ENCODE data around the gene RPUSD4. TPM values are rescaled to one million over a fixed set of nuclear protein-coding genes. Genes with fewer than 3 reads are reported as not detected.

RPUSD4 gene
- total and polyA plus RNA-seq, 10 of the 15 experiments (the other 5 are each of a cell fraction or from before 2014, with no cell fraction given): 24.5 to 47.6 (median 31.7) TPM

DNA sequence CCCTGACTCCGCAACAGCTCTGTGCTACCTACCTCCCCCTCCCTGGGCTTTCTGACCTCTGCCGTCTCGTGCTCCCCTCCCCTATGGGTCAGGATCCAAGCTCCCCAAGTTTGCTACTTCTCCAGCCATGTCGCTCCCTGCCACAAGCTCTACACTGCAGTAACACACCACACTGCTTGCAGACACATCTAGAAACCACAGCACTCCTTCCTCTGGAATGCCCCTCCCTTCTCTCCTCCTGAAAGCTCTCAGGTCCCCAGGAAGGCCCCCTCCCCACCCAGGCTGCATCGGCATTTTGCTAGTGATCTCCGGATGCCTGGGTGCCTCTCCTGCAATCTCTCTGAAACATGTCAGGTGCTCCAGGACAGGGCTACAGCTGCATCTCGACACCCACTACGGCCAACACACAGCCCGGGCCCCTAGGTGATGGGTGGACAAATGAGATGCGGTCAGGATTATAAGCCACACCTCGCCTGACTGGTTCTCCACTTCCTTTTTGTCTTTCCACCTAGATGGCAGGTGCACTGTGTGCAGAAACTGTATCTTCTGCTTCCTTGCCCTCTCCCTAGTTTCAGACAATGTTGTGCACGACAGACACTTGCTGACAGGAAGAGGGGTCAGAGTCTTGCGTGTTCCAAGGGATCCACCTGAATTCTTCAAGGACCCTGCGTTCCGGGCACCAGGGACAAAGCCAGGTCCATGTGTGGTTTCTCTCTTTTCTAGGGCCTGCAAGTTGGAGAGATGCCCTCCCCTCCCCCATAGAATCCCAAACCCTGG, 22.9 kb downstream of the RPUSD4 start (continued):
- TF ChIP-seq, protein P1, sequence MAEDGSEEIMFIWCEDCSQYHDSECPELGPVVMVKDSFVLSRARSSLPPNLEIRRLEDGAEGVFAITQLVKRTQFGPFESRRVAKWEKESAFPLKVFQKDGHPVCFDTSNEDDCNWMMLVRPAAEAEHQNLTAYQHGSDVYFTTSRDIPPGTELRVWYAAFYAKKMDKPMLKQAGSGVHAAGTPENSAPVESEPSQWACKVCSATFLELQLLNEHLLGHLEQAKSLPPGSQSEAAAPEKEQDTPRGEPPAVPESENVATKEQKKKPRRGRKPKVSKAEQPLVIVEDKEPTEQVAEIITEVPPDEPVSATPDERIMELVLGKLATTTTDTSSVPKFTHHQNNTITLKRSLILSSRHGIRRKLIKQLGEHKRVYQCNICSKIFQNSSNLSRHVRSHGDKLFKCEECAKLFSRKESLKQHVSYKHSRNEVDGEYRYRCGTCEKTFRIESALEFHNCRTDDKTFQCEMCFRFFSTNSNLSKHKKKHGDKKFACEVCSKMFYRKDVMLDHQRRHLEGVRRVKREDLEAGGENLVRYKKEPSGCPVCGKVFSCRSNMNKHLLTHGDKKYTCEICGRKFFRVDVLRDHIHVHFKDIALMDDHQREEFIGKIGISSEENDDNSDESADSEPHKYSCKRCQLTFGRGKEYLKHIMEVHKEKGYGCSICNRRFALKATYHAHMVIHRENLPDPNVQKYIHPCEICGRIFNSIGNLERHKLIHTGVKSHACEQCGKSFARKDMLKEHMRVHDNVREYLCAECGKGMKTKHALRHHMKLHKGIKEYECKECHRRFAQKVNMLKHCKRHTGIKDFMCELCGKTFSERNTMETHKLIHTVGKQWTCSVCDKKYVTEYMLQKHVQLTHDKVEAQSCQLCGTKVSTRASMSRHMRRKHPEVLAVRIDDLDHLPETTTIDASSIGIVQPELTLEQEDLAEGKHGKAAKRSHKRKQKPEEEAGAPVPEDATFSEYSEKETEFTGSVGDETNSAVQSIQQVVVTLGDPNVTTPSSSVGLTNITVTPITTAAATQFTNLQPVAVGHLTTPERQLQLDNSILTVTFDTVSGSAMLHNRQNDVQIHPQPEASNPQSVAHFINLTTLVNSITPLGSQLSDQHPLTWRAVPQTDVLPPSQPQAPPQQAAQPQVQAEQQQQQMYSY (CRISPR knock-in tag; IDR thresholded peaks at IDR 0.05): no peak
- TF ChIP-seq NFYB (IDR thresholded peaks at IDR 0.05; ENCODE audit: insufficient read depth, low read depth, low read length) (no peak; the same call in 1 of the 2 replicates), CHD2 (IDR thresholded peaks at IDR 0.05; ENCODE audit: borderline replicate concordance, low read depth, low read length) (peak; percentile 50; the same call in 1 of the 2 replicates), CTCF (IDR thresholded peaks at IDR 0.05 in 2 of 3, conservative IDR thresholded peaks at IDR 0.05 in 1 of 3; ENCODE audit: control insufficient read depth in 2 of 3, extremely low read depth in 1 of 3, insufficient read depth in 1 of 3, low read depth in 3 of 3, low read length in 3 of 3) (no peak), EZH2 (IDR thresholded peaks at IDR 0.05; ENCODE audit: borderline replicate concordance, control insufficient read depth, low read depth, low read length) (no peak), ZBTB11 (CRISPR knock-in tag; IDR thresholded peaks at IDR 0.05) (no peak), GABPA (IDR thresholded peaks at IDR 0.05; ENCODE audit: low read depth) (no peak), TBL1XR1 (IDR thresholded peaks at IDR 0.05; ENCODE audit: low read depth, low read length) (0 out of 2 replicates have a peak, but pooled peaks have one; percentile 24), IRF3 (IDR thresholded peaks at IDR 0.05) (no peak), PAX5 (IDR thresholded peaks at IDR 0.05; ENCODE audit: borderline replicate concordance, low read depth, low read length) (peak; percentile 90), MTA3 (IDR thresholded peaks at IDR 0.05; ENCODE audit: borderline replicate concordance, low read length) (peak; percentile 72; the same call in 1 of the 2 replicates), CREM (IDR thresholded peaks at IDR 0.05; ENCODE audit: low read depth) (peak; percentile 63; the same call in 1 of the 2 replicates), ETV6 (conservative IDR thresholded peaks at IDR 0.05 in 1 of 2, IDR thresholded peaks at IDR 0.05 in 1 of 2; ENCODE audit: borderline replicate concordance in 1 of 2, low read depth in 1 of 2) (peak in 1 of 2 experiments; percentile 72; a peak in 1 of 4 replicates)

All from GM12878 (cell line).